K562 (cell line): ENCODE measurements around the gene RPF1. TPM values are rescaled to one million over a fixed set of nuclear protein-coding genes. Genes with fewer than 3 reads are reported as not detected.

Experiments used
- ATAC-seq: fragments of 200-7000 bp; cut with Tn5 transposase; 3 replicates; pipeline ENCODE4 v1.9.1; 2020; ENCODE audit warnings: moderate library complexity
- BruUV-seq: library from RNA; stranded (reverse); fragments of 400-500 nt; replicated peaks from 2 replicates; lab custom pipeline; 2021; lab: Mats Ljungman, UMichigan
- CTCF ChIA-PET: fragments of 300-600 bp; formaldehyde crosslinking; extraction: SDS; loops from one replicate; lab custom pipeline; 2021; ENCODE audit warnings: low intra/inter-chr PET ratio; lab: Yijun Ruan, JAX
- POLR2A ChIA-PET: fragments of 300-600, 350-650 bp; sonication (Branson Sonifier 250); formaldehyde crosslinking; extraction: SDS; loops from one replicate; lab custom pipeline; 2021; ENCODE audit warnings: antibody characterized with exemption, inconsistent platforms; lab: Yijun Ruan, JAX
- DNase-seq, 4 experiments: peaks; one replicate each; pipeline versions ENCODE4 v3.0.0 to v3.0.0-alpha.2; 2011 to 2018; ENCODE audit warnings: low spot score in 3 of 4, mixed read lengths in 3 of 4; ENCODE audit errors: extremely low read depth in 1 of 4
- FAIRE-seq: peaks from 2 replicates; lab custom pipeline; 2011; peaks lifted over from hg19 to GRCh38; lab: Jason Lieb, UNC
- H2AFZ ChIP-seq: 2 replicates; pipeline ENCODE4 v1.6.0; 2011; ENCODE audit warnings: low read depth, low read length, control low read depth, inconsistent platforms
- H3K27ac ChIP-seq: fragments of 200-600 bp; 3 replicates; pipeline ENCODE4 v1.8.0; 2011; ENCODE audit warnings: low read depth, mild to moderate bottlenecking, control low read depth, inconsistent platforms, low read length, moderate library complexity, mixed read lengths; ENCODE audit errors: extremely low read depth
- H3K27me3 ChIP-seq, 2 experiments: fragments of 300-600 bp in 1 of 2; 2 replicates in 1 of 2; 3 replicates in 1 of 2; pipeline versions ENCODE4 v1.6.0 to v1.8.0; 2011; ENCODE audit warnings: inconsistent platforms in 2 of 2, low read length in 2 of 2, mild to moderate bottlenecking in 1 of 2, mixed read lengths in 1 of 2, moderate library complexity in 1 of 2; ENCODE audit not compliant: control insufficient read depth in 2 of 2, insufficient read depth in 2 of 2
- H3K36me3 ChIP-seq: fragments of 300-600 bp; 3 replicates; pipeline ENCODE4 v1.8.0; 2011; ENCODE audit warnings: mild to moderate bottlenecking, low read length, inconsistent platforms; ENCODE audit not compliant: control insufficient read depth, insufficient read depth
- H3K4me1 ChIP-seq, 2 experiments: fragments of 200-600 bp in 1 of 2; replicated peaks in 1 of 2; 2 replicates in 1 of 2; 3 replicates in 1 of 2; pipeline versions ENCODE4 v1.5.1 to v1.8.0; 2011; ENCODE audit warnings: inconsistent platforms in 2 of 2, low read length in 2 of 2, mild to moderate bottlenecking in 1 of 2, mixed read lengths in 1 of 2, moderate library complexity in 1 of 2; ENCODE audit not compliant: control insufficient read depth in 2 of 2, insufficient read depth in 2 of 2
- H3K4me2 ChIP-seq: 2 replicates; pipeline ENCODE4 v1.6.1; 2011; ENCODE audit warnings: low read length, control low read depth, inconsistent platforms, mixed read lengths; ENCODE audit not compliant: insufficient read depth
- H3K4me3 ChIP-seq: fragments of 200-600 bp; sonication (generic), shearing (Covaris generic); 2 replicates; pipeline ENCODE4 v1.5.1; 2016; ENCODE audit warnings: control low read depth, inconsistent platforms
- H3K79me2 ChIP-seq: fragments of 200-600 bp; 3 replicates; pipeline ENCODE4 v1.8.0; 2011; ENCODE audit warnings: low read length, inconsistent platforms; ENCODE audit not compliant: control insufficient read depth, insufficient read depth
- H3K9ac ChIP-seq, 2 experiments: 2 replicates each; pipeline versions ENCODE4 v1.6.0 to v1.6.1; 2011; ENCODE audit warnings: low read depth in 2 of 2, low read length in 2 of 2, control low read depth in 1 of 2, inconsistent platforms in 1 of 2, mild to moderate bottlenecking in 1 of 2, mixed read lengths in 1 of 2; ENCODE audit not compliant: insufficient read depth in 1 of 2
- H3K9me1 ChIP-seq: one replicate; pipeline ENCODE4 v1.6.0; 2011; ENCODE audit warnings: inconsistent platforms, mild to moderate bottlenecking, low read length, moderate library complexity; ENCODE audit not compliant: control insufficient read depth, insufficient read depth
- H3K9me3 ChIP-seq: replicated peaks from 2 replicates; pipeline ENCODE4 v1.5.1; 2011; ENCODE audit warnings: low read depth, low read length, inconsistent platforms; ENCODE audit not compliant: control insufficient read depth, insufficient read depth
- H4K20me1 ChIP-seq: replicated peaks from 2 replicates; pipeline ENCODE4 v1.6.1; 2011; ENCODE audit warnings: low read length, inconsistent platforms, mixed read lengths; ENCODE audit not compliant: control insufficient read depth, insufficient read depth
- CCAR2 ChIP-seq: fragments of 200-400 bp; formaldehyde crosslinking; IDR thresholded peaks from 2 replicates; pipeline ENCODE4 v1.6.1; 2017; ENCODE audit warnings: mild to moderate bottlenecking, low read depth, low read length
- FOXA1 ChIP-seq: fragments of 450-650 bp; IDR thresholded peaks from 2 replicates; pipeline ENCODE4 v1.6.1; 2016; ENCODE audit warnings: mild to moderate bottlenecking, borderline replicate concordance
- KAT2B ChIP-seq: IDR thresholded peaks from one replicate; pipeline ENCODE4 v1.6.1; 2012; ENCODE audit warnings: low read depth, mild to moderate bottlenecking, control low read depth, inconsistent platforms, low read length, moderate library complexity
- KAT7 ChIP-seq: sonication (generic); formaldehyde crosslinking; IDR thresholded peaks from 2 replicates; pipeline ENCODE4 v1.8.0; 2022; ENCODE audit warnings: missing genetic modification reagents, mild to moderate bottlenecking, borderline replicate concordance
- L3MBTL2 ChIP-seq: fragments of 450-650 bp; IDR thresholded peaks from 2 replicates; pipeline ENCODE4 v1.6.1; 2016; ENCODE audit warnings: mild to moderate bottlenecking, moderate library complexity
- PCBP2 ChIP-seq: fragments of 200-400 bp; formaldehyde crosslinking; IDR thresholded peaks from 2 replicates; pipeline ENCODE4 v1.6.1; 2018; ENCODE audit warnings: low read length, low read depth, mild to moderate bottlenecking, moderate library complexity; ENCODE audit not compliant: poor library complexity, severe bottlenecking
- POLR2AphosphoS2 ChIP-seq: IDR thresholded peaks from 2 replicates; pipeline ENCODE4 v1.6.1; 2012; ENCODE audit warnings: low read length, improper control_type of control experiment
- PURB ChIP-seq: sonication (generic); formaldehyde crosslinking; IDR thresholded peaks from 2 replicates; pipeline ENCODE4 v1.9.0; 2021; ENCODE audit warnings: low read depth, mild to moderate bottlenecking, missing genetic modification reagents
- RAD51 ChIP-seq: fragments of 450-650 bp; IDR thresholded peaks from 2 replicates; pipeline ENCODE4 v1.7.1; 2016; ENCODE audit warnings: low read depth, mild to moderate bottlenecking, borderline replicate concordance
- SMAD3 ChIP-seq: fragments of 450-650 bp; formaldehyde crosslinking; conservative IDR thresholded peaks from 2 replicates; pipeline ENCODE4 v1.4.0; 2020; ENCODE audit warnings: mild to moderate bottlenecking
- ZEB2 ChIP-seq: fragments of 450-650 bp; IDR thresholded peaks from 2 replicates; pipeline ENCODE4 v1.6.1; 2016
- ZNF174 ChIP-seq: fragments of 250-450 bp; sonication (Bioruptor Pico); IDR thresholded peaks from 2 replicates; pipeline ENCODE4 v1.4.0; 2020; ENCODE audit warnings: mild to moderate bottlenecking
- ZNF444 ChIP-seq: fragments of 250-450 bp; sonication (Bioruptor Pico); IDR thresholded peaks from 2 replicates; pipeline ENCODE4 v1.4.0; 2020; ENCODE audit warnings: mild to moderate bottlenecking, moderate library complexity
- ZNF77 ChIP-seq: fragments of 250-450 bp; sonication (Bioruptor Pico); IDR thresholded peaks from 2 replicates; pipeline ENCODE4 v1.5.0; 2020
- ZNF79 ChIP-seq: fragments of 250-450 bp; sonication (Bioruptor Pico); IDR thresholded peaks from 2 replicates; pipeline ENCODE4 v1.4.0; 2020; ENCODE audit warnings: low read depth, mild to moderate bottlenecking, moderate library complexity
- WGBS: fragments of 100-300 bp; shearing (Covaris generic); methylation state at CpG from one replicate; pipeline ENCODE4 v1.1.6; 2016; ENCODE audit warnings: low coverage, mixed read lengths; ENCODE audit not compliant: insufficient coverage; ENCODE audit errors: missing lambda C conversion rate; 5-methylcytosine and 5-hydroxymethylcytosine counted together
- in situ Hi-C: fragments of 300-500 bp; cut with MboI; formaldehyde crosslinking; loops from 4 replicates; pipeline ENCODE4 v1.15.0; 2018; ENCODE audit warnings: inconsistent platforms, mixed read lengths
- intact Hi-C: fragments of 100-400 bp; cut with micrococcal nuclease; formaldehyde crosslinking; loops from 2 replicates; pipeline ENCODE4 v1.14.2; 2022
- polyA plus RNA-seq, 8 experiments: library from polyadenylated mRNA; depleted of rRNA in 4 of 8; stranded (reverse) in 5 of 8; unstranded in 3 of 8; fragments of >200 nt; fragmentation: Nextera tagmentation in 2 of 8; fragmentation: Illumina TruSeq in 1 of 8; extraction: Ambion mirVana in 2 of 8; extraction: Trizol in 1 of 8; gene quantifications; 2 replicates each; pipeline versions ENCODE4 v1.2.1 to v1.2.3, GENCODE V29; 2011 to 2014; ENCODE audit warnings: inconsistent platforms in 1 of 8, missing spikeins in 1 of 8
- total RNA-seq, 7 experiments: library from RNA; depleted of rRNA in 6 of 7; stranded (reverse); fragments of >200 nt in 6 of 7; fragmentation: Illumina TruSeq in 2 of 7; extraction: Trizol in 2 of 7; gene quantifications; 2 replicates each; pipeline versions ENCODE4 v1.2.1 to v1.2.3, GENCODE V29; 2011 to 2021; ENCODE audit warnings: low replicate concordance in 1 of 7
- TF ChIP-seq, protein P1 (sequence below): fragments of 250-450 bp; sonication (Bioruptor Pico); IDR thresholded peaks from 2 replicates; pipeline ENCODE4 v1.8.0; 2021; ENCODE audit warnings: borderline replicate concordance, mild to moderate bottlenecking, moderate library complexity; ENCODE audit not compliant: poor library complexity, severe bottlenecking

Gene RPF1
- total and polyA plus RNA-seq, 9 of the 15 experiments (the other 6 are each of a cell fraction or from before 2014, with no cell fraction given), result 52.4 to 156 (median 90.2) TPM

DNA sequence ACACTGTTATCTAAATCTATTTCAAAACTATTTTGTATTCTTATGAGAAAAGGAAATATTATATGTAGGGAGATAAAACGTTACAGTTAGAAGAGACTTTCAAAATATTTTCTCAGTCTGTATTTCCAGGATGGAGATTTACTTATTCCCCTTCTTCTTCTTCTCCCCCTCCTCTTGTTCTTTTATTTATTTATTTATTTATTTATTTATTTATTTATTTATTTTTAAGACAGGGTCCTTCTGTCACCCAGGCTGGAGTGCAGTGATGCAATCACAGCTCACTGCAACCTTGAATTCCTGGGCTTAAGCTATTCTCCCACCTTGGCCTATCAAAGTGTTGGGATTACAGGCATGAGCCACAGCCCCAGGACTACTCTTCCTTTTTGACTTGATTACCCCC, 2.8 kb upstream of the RPF1 start:
- Histone ChIP-seq H3K9ac (no peak overlapping the region), H3K4me2 (no peak overlapping the region), H3K9me3 (peaks cover 9% of the 10 kb centered on the region), H3K4me1 (peaks cover 0 to 3% of the 10 kb centered on the region in 2 experiments; a peak in 2 of 5 replicates), H2AFZ (no peak overlapping the region), H3K27me3 (no peaks in the 10 kb centered on the region; a peak in 2 of 5 replicates), H3K4me3 (no peak overlapping the region), H3K79me2 (peaks cover 26% of the 10 kb centered on the region), H4K20me1 (0 out of 2 replicates have a peak, but pooled peaks cover 7% of the 10 kb centered on the region), H3K9me1 (no peaks in the 10 kb centered on the region), H3K27ac (no peak overlapping the region), H3K36me3 (no peaks in the 10 kb centered on the region)
- no peak for FAIRE-seq
- in situ Hi-C loops, result no loop called here
- ATAC-seq, result no peak
- BruUV-seq, result no TSS peak
- no peak for DNase-seq
- TF ChIP-seq PCBP2 (no peak), ZNF444 (no peak), ZNF174 (CRISPR knock-in tag) (no peak), KAT7 (CRISPR knock-in tag) (no peak), RAD51 (no peak), ZNF79 (CRISPR knock-in tag) (no peak), ZEB2 (no peak), ZNF77 (CRISPR knock-in tag) (no peak), SMAD3 (CRISPR knock-in tag) (no peak), KAT2B (no peak), PURB (CRISPR knock-in tag) (no peak), L3MBTL2 (no peak), POLR2AphosphoS2 (no peak), CCAR2 (no peak), FOXA1 (no peak)
- TF ChIP-seq, protein P1, sequence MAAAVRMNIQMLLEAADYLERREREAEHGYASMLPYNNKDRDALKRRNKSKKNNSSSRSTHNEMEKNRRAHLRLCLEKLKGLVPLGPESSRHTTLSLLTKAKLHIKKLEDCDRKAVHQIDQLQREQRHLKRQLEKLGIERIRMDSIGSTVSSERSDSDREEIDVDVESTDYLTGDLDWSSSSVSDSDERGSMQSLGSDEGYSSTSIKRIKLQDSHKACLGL, result no peak
- WGBS, result 0% methylated on average over 1 of the region's 1 CpG
- POLR2A ChIA-PET, result no interaction called here
- intact Hi-C loops, result no loop called here
- CTCF ChIA-PET, result no interaction called here
